ENCODE results near the gene FEZ2.

Gene FEZ2

GRCh38 chr2:36560726-36561125, 37.2 kb downstream of the FEZ2 start:
- no peak for DNase-seq

DNA sequence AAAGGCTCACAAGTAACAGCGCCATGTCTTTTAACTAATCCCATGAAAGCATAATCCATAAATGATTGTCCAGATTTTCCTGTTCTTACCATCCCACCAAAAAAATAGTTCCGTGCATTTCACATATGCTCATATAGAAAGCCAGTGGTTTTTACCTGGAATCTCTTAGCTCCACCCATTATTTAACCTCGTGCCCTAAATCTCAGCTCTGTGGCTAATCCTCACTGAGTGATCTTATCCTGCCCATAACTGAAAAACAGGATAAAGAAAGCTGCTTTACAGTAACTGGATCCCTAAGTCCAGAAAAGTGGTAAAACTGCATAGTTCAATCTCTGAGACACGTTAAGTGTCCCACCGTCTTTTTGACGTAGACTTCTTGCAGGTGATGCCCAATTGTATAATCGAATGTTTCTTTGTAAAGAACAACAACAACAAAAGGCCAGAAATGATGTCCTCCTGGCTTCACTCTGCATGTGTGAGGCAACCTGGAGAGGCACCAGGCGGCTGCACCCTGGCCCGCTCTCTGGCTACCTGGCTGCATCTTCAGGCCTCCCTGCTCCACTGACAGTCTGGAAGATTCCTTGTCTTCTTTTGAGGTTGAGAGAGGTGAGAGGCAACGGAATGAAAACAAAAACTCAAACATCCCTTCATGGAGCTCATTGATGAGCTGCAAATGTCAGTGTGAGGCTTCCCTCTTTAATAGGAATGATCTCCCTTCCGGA, 38.6 kb downstream of the FEZ2 start:
- DNase-seq: no peak

DNA sequence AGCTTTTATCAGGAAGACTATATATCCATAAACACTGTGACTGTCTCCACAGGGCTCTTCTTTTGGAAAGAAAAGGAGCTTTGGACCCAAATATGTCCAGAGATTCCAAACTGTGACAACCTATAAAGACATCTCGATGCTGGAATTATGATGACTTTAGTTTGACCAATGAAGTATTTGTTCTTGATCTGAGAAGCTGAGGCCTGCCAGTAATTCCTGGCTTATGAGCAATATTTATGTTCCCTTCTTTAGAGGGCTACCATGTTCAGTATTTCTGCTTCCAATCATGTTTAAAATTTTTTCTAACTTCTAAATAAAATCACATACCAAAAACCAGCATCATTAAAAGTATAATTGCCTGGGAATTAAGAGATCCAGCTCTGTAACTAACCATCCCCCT, 41.1 kb downstream of the FEZ2 start:
- no peak for DNase-seq

GRCh38 chr2:36555789-36556188, 42.2 kb downstream of the FEZ2 start:
- DNase-seq: no peak

- no peak for DNase-seq
Observed at GRCh38 chr2:36554531-36554930, 43.4 kb downstream of the FEZ2 start.

- no peak for DNase-seq
Observed at GRCh38 chr2:36553683-36554082, 44.3 kb downstream of the FEZ2 start.

DNA sequence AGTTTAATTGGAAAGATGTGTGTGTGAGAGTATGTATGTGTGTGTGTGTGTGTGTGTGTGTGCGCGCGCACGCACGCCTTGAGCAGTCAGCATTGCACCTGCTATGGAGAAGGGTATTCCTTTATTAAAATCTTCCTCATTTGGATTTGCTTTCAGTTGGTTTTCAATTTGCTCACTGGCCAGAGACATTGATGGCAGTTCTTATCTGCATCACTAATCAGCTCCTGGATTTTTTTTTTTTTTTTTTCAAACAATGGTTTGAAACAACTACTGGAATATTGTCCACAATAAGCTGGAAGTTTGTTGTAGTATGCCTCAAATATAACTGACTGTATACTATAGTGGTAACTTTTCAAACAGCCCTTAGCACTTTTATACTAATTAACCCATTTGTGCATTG, 48.0 kb downstream of the FEZ2 start:
- no peak for DNase-seq

DNA sequence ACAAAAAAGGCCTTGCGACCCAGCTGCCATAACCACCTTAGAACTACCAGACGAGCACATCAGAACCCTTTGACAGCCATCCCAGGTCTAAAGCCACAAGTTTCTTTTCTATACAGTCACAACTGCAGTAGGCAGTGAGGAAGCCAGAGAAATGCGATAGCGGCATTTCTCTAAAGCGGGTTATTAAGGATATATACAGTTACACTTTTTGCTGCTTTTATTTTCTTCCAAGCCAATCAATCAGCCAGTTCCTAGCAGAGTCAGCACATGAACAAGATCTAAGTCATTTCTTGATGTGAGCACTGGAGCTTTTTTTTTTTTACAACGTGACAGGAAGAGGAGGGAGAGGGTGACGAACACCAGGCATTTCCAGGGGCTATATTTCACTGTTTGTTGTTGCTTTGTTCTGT, 48.8 kb downstream of the FEZ2 start:
- no peak for DNase-seq

- no peak for DNase-seq
Observed at GRCh38 chr2:36547906-36548305, 50.1 kb downstream of the FEZ2 start.

GRCh38 chr2:36545871-36546416, 52.0 kb downstream of the FEZ2 start:
- DNase-seq: no peak

DNA sequence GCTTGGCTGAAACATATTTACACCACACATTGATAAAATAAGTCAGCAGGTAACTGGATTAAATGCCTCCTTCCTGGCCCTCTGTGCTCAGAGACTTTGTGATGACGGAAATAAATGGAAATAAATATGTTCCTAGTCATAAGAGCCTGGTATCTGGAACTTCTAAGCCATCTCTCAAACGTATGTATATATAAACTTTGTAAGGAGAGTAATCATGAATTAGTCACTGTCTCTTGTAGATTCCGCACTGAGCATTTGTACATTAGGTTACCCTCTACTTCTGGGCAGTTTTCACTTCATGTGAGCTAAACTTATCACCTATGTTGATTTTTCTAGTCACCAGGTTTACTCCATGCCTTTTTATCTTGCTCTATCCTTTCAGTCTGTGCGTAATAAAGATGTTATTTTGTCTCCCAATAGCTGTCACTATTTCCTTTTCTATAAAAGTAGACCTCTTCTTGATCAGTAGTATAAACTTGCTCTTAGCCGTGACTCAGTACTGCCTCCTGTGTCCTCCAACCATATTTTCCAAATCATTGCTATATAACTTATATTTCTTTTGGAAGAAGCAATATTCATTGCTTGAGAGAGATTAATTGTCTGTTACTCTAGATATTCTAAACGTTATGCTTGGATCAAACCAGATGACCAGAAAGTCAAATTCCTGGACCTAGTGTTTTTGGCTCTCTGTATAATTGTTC, 53.2 kb downstream of the FEZ2 start:
- DNase-seq: no peak

DNA sequence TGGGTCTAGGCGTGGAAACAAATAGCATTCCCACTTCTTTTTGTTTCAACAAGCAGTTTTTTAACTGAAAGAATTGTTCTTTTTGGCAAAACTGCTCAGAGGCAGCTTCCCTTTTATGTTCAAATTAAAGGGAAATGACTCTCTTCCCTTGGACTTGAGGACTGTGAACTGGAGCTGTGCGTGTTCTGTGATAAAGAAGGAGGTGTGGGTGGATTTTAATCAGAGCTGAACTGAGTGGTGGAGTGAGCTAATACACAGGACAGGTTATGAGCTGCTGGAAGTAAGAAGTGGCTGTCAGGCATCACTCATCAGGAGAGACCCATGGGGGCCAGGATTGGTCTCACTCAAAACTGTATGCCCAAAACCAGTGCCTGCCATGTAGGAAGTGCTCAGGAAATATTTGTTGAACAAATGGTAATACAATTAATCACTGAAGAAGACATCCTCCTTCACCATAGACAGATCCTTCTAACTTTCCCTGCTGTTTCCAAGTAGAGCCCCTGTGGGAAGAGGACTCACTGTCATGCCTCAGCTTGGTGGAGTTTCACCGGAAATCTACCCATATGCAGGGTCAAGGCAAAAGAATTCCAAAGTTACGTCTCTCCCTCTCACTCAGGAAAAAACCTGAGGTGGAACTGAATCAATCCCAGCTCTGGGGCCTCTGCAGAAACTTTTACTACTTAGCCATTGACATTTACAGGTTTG, 55.9 kb downstream of the FEZ2 start:
- no peak for DNase-seq

DNA sequence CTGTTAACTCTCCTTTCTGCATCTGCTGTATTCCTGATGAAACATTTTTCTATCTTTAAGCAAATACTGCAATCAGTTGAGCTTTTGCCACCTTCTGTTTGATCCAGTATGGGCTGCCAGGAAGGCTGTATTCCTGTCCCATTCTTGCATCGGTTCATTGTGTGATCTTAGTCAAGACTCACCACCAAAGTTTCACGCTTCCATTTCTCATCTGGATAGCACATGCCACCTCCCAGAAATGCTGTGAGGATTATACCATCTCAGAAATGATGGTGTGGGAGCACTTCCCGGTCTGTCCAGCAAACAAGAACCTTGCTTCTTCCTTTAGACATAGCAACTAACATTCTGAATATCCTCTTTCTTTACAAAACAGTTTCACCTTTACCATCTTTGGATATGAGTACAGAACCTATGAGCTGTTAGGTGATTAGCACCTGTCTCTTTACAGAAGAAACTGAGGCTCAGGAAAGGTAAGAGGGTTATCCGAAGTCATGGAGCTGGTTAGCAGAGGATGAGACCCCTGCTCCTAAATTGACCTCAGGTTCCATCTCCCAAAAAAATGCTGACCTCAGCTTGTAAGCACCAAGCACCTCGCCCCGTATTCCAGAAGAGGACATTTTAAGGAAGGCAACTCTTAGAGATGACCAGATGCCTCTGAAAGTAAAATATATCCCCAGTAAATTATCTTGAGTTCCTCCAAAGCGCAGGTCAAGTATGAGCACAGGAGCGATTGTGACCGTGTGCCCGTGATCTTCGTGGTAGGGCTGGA, 56.8 kb downstream of the FEZ2 start:
- no peak for DNase-seq

DNA sequence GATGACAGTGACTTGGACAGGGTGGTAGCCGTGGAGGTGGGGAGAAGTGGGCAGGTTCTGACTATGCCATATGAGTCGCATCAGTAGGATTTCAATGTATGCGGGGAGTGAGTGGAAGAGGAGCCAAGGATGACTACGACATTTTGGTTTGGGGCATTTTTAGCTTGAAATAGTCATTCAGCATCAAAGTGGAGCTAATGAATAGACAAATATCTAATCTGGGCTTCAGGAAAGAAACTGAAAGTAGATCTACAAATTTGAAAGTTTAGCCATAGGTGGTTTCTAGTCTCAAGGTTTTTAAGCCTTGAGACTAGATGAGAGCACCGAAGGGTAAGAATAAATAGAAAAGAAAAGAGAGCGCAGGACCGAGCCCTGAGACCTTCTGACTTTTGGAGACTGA, 58.3 kb downstream of the FEZ2 start:
- no peak for DNase-seq

GRCh38 chr2:36538335-36538734, 59.6 kb downstream of the FEZ2 start:
- DNase-seq: no peak

- DNase-seq: no peak
Observed at GRCh38 chr2:36536776-36537175, 61.2 kb downstream of the FEZ2 start.

GRCh38 chr2:36535099-36535498, 62.9 kb downstream of the FEZ2 start:
- no peak for DNase-seq

- no peak for DNase-seq
Observed at GRCh38 chr2:36534275-36534799, 63.6 kb downstream of the FEZ2 start.

DNA sequence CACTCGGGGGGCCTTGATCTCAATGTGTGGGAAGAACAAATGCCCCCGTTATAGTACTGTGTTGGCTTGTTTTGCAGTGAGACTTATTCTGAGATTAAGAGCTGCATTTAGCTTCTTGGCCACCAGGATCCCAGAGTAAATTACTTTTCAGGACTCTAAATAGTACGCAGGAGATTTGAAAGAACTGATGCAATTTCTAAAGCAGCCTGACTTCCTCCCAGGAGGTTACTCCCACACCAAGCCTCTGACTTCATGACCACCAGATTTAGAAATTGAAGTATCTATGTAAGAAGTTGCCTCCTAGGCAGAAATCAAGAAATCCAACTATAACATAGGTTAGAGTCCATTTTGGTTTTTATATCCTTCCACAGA, 67.0 kb downstream of the FEZ2 start:
- DNase-seq: no peak

GRCh38 chr2:36530178-36530982, 67.6 kb downstream of the FEZ2 start:
- no peak for DNase-seq

GRCh38 chr2:36528766-36529392, 69.1 kb downstream of the FEZ2 start:
- no peak for DNase-seq

Measured in NCI-H1930 (cell line).